Measurements from ENCODE around the gene FAT1.

FAT1 gene

GRCh38 chr4:186604124-186604807, 119.4 kb downstream of the FAT1 start:
- peak; percentile 79 for DNase-seq

GRCh38 chr4:186602978-186603377, 120.7 kb downstream of the FAT1 start:
- no peak for DNase-seq

- no peak for DNase-seq
Observed at GRCh38 chr4:186599483-186599882, 124.2 kb downstream of the FAT1 start.

- DNase-seq, result no peak
Observed at GRCh38 chr4:186598686-186599085, 125.0 kb downstream of the FAT1 start.

- no peak for DNase-seq
Observed at GRCh38 chr4:186596850-186597390, 126.7 kb downstream of the FAT1 start.

- DNase-seq, result no peak
Observed at GRCh38 chr4:186596346-186596745, 127.3 kb downstream of the FAT1 start.

- DNase-seq, result no peak
Observed at GRCh38 chr4:186593587-186593973, 130.1 kb downstream of the FAT1 start.

- no peak for DNase-seq
Observed at GRCh38 chr4:186592966-186593586, 130.6 kb downstream of the FAT1 start.

GRCh38 chr4:186592445-186592844, 131.2 kb downstream of the FAT1 start:
- no peak for DNase-seq

- no peak for DNase-seq
Observed at GRCh38 chr4:186591651-186592050, 132.0 kb downstream of the FAT1 start.

GRCh38 chr4:186588503-186588902, 135.2 kb downstream of the FAT1 start:
- no peak for DNase-seq

GRCh38 chr4:186587416-186588018, 136.1 kb downstream of the FAT1 start:
- DNase-seq, result peak; percentile 20

GRCh38 chr4:186586205-186586604, 137.5 kb downstream of the FAT1 start:
- DNase-seq, result no peak

- DNase-seq, result no peak
Observed at GRCh38 chr4:186584912-186585311, 138.7 kb downstream of the FAT1 start.

GRCh38 chr4:186581421-186581820, 142.2 kb downstream of the FAT1 start:
- no peak for DNase-seq

GRCh38 chr4:186580669-186581068, 143.0 kb downstream of the FAT1 start:
- no peak for DNase-seq

- DNase-seq, result no peak
Observed at GRCh38 chr4:186570193-186570996, 153.3 kb downstream of the FAT1 start.

GRCh38 chr4:186569533-186570192, 154.0 kb downstream of the FAT1 start:
- DNase-seq, result no peak

GRCh38 chr4:186566068-186566467, 157.6 kb downstream of the FAT1 start:
- no peak for DNase-seq

- no peak for DNase-seq
Observed at GRCh38 chr4:186563761-186564160, 159.9 kb downstream of the FAT1 start.

- no peak for DNase-seq
Observed at GRCh38 chr4:186561748-186562147, 161.9 kb downstream of the FAT1 start.

GRCh38 chr4:186560647-186561046, 163.0 kb downstream of the FAT1 start:
- no peak for DNase-seq

GRCh38 chr4:186557486-186557885, 166.2 kb downstream of the FAT1 start:
- DNase-seq, result no peak

Measured in NCI-H345 (cell line).